K562 (cell line): ENCODE measurements around the gene EXOC5. TPM values are rescaled to one million over a fixed set of nuclear protein-coding genes. Genes with fewer than 3 reads are reported as not detected.
"Not testable (repeated sequence)": the region's sequence is repeated elsewhere in the genome, so short reads cannot be mapped to it uniquely, and the experiment has no call there.

Experiments used
- ATAC-seq: fragments of 200-7000 bp; cut with Tn5 transposase; 3 replicates; pipeline ENCODE4 v1.9.1; 2020; ENCODE audit warnings: moderate library complexity
- BruUV-seq: library from RNA; stranded (reverse); fragments of 400-500 nt; replicated peaks from 2 replicates; lab custom pipeline; 2021; lab: Mats Ljungman, UMichigan
- CTCF ChIA-PET: fragments of 300-600 bp; formaldehyde crosslinking; extraction: SDS; loops from one replicate; lab custom pipeline; 2021; ENCODE audit warnings: low intra/inter-chr PET ratio; lab: Yijun Ruan, JAX
- POLR2A ChIA-PET: fragments of 300-600, 350-650 bp; sonication (Branson Sonifier 250); formaldehyde crosslinking; extraction: SDS; loops from one replicate; lab custom pipeline; 2021; ENCODE audit warnings: antibody characterized with exemption, inconsistent platforms; lab: Yijun Ruan, JAX
- DNase-seq, 4 experiments: peaks; one replicate each; pipeline versions ENCODE4 v3.0.0 to v3.0.0-alpha.2; 2011 to 2018; ENCODE audit warnings: low spot score in 3 of 4, mixed read lengths in 3 of 4; ENCODE audit errors: extremely low read depth in 1 of 4
- FAIRE-seq: peaks from 2 replicates; lab custom pipeline; 2011; peaks lifted over from hg19 to GRCh38; lab: Jason Lieb, UNC
- H2AFZ ChIP-seq: 2 replicates; pipeline ENCODE4 v1.6.0; 2011; ENCODE audit warnings: low read depth, low read length, control low read depth, inconsistent platforms
- H3K27ac ChIP-seq: fragments of 200-600 bp; 3 replicates; pipeline ENCODE4 v1.8.0; 2011; ENCODE audit warnings: low read depth, mild to moderate bottlenecking, control low read depth, inconsistent platforms, low read length, moderate library complexity, mixed read lengths; ENCODE audit errors: extremely low read depth
- H3K27me3 ChIP-seq, 2 experiments: fragments of 300-600 bp in 1 of 2; 2 replicates in 1 of 2; 3 replicates in 1 of 2; pipeline versions ENCODE4 v1.6.0 to v1.8.0; 2011; ENCODE audit warnings: inconsistent platforms in 2 of 2, low read length in 2 of 2, mild to moderate bottlenecking in 1 of 2, mixed read lengths in 1 of 2, moderate library complexity in 1 of 2; ENCODE audit not compliant: control insufficient read depth in 2 of 2, insufficient read depth in 2 of 2
- H3K36me3 ChIP-seq: fragments of 300-600 bp; 3 replicates; pipeline ENCODE4 v1.8.0; 2011; ENCODE audit warnings: mild to moderate bottlenecking, low read length, inconsistent platforms; ENCODE audit not compliant: control insufficient read depth, insufficient read depth
- H3K4me1 ChIP-seq, 2 experiments: fragments of 200-600 bp in 1 of 2; replicated peaks in 1 of 2; 2 replicates in 1 of 2; 3 replicates in 1 of 2; pipeline versions ENCODE4 v1.5.1 to v1.8.0; 2011; ENCODE audit warnings: inconsistent platforms in 2 of 2, low read length in 2 of 2, mild to moderate bottlenecking in 1 of 2, mixed read lengths in 1 of 2, moderate library complexity in 1 of 2; ENCODE audit not compliant: control insufficient read depth in 2 of 2, insufficient read depth in 2 of 2
- H3K4me2 ChIP-seq: 2 replicates; pipeline ENCODE4 v1.6.1; 2011; ENCODE audit warnings: low read length, control low read depth, inconsistent platforms, mixed read lengths; ENCODE audit not compliant: insufficient read depth
- H3K4me3 ChIP-seq: fragments of 200-600 bp; sonication (generic), shearing (Covaris generic); 2 replicates; pipeline ENCODE4 v1.5.1; 2016; ENCODE audit warnings: control low read depth, inconsistent platforms
- H3K79me2 ChIP-seq: fragments of 200-600 bp; 3 replicates; pipeline ENCODE4 v1.8.0; 2011; ENCODE audit warnings: low read length, inconsistent platforms; ENCODE audit not compliant: control insufficient read depth, insufficient read depth
- H3K9ac ChIP-seq, 2 experiments: 2 replicates each; pipeline versions ENCODE4 v1.6.0 to v1.6.1; 2011; ENCODE audit warnings: low read depth in 2 of 2, low read length in 2 of 2, control low read depth in 1 of 2, inconsistent platforms in 1 of 2, mild to moderate bottlenecking in 1 of 2, mixed read lengths in 1 of 2; ENCODE audit not compliant: insufficient read depth in 1 of 2
- H3K9me1 ChIP-seq: one replicate; pipeline ENCODE4 v1.6.0; 2011; ENCODE audit warnings: inconsistent platforms, mild to moderate bottlenecking, low read length, moderate library complexity; ENCODE audit not compliant: control insufficient read depth, insufficient read depth
- H3K9me3 ChIP-seq: replicated peaks from 2 replicates; pipeline ENCODE4 v1.5.1; 2011; ENCODE audit warnings: low read depth, low read length, inconsistent platforms; ENCODE audit not compliant: control insufficient read depth, insufficient read depth
- H4K20me1 ChIP-seq: replicated peaks from 2 replicates; pipeline ENCODE4 v1.6.1; 2011; ENCODE audit warnings: low read length, inconsistent platforms, mixed read lengths; ENCODE audit not compliant: control insufficient read depth, insufficient read depth
- FOXP1 ChIP-seq: sonication (generic); formaldehyde crosslinking; IDR thresholded peaks from 2 replicates; pipeline ENCODE4 v1.8.0; 2022; ENCODE audit warnings: mild to moderate bottlenecking, missing genetic modification reagents
- GABPB2 ChIP-seq: fragments of 250-450 bp; sonication (Bioruptor Pico); conservative IDR thresholded peaks from 2 replicates; pipeline ENCODE4 v1.5.1; 2021; ENCODE audit warnings: mild to moderate bottlenecking
- GTF2B ChIP-seq: IDR thresholded peaks from 2 replicates; pipeline ENCODE4 v1.6.1; 2011; ENCODE audit not compliant: insufficient read length; ENCODE audit errors: extremely low read depth
- HLTF ChIP-seq: fragments of 450-650 bp; IDR thresholded peaks from 2 replicates; pipeline ENCODE4 v1.6.1; 2016
- ZFP30 ChIP-seq: fragments of 250-450 bp; sonication (Bioruptor Pico); IDR thresholded peaks from 2 replicates; pipeline ENCODE4 v1.8.0; 2022; ENCODE audit warnings: moderate library complexity, mild to moderate bottlenecking, inconsistent platforms, borderline replicate concordance
- ZNF140 ChIP-seq: fragments of 250-450 bp; sonication (Bioruptor Pico); IDR thresholded peaks from 2 replicates; pipeline ENCODE4 v1.8.0; 2021; ENCODE audit warnings: moderate library complexity, mild to moderate bottlenecking, inconsistent platforms
- ZNF146 ChIP-seq: IDR thresholded peaks from one replicate; pipeline ENCODE4 v1.6.1; 2018; ENCODE audit warnings: missing compliant biosample characterization; ENCODE audit not compliant: unreplicated experiment
- ZNF699 ChIP-seq: fragments of 250-450 bp; sonication (Bioruptor Pico); IDR thresholded peaks from 2 replicates; pipeline ENCODE4 v1.8.0; 2021; ENCODE audit warnings: mild to moderate bottlenecking, moderate library complexity; ENCODE audit not compliant: insufficient replicate concordance
- WGBS: fragments of 100-300 bp; shearing (Covaris generic); methylation state at CpG from one replicate; pipeline ENCODE4 v1.1.6; 2016; ENCODE audit warnings: low coverage, mixed read lengths; ENCODE audit not compliant: insufficient coverage; ENCODE audit errors: missing lambda C conversion rate; 5-methylcytosine and 5-hydroxymethylcytosine counted together
- in situ Hi-C: fragments of 300-500 bp; cut with MboI; formaldehyde crosslinking; loops from 4 replicates; pipeline ENCODE4 v1.15.0; 2018; ENCODE audit warnings: inconsistent platforms, mixed read lengths
- intact Hi-C: fragments of 100-400 bp; cut with micrococcal nuclease; formaldehyde crosslinking; loops from 2 replicates; pipeline ENCODE4 v1.14.2; 2022
- polyA plus RNA-seq, 8 experiments: library from polyadenylated mRNA; depleted of rRNA in 4 of 8; stranded (reverse) in 5 of 8; unstranded in 3 of 8; fragments of >200 nt; fragmentation: Nextera tagmentation in 2 of 8; fragmentation: Illumina TruSeq in 1 of 8; extraction: Ambion mirVana in 2 of 8; extraction: Trizol in 1 of 8; gene quantifications; 2 replicates each; pipeline versions ENCODE4 v1.2.1 to v1.2.3, GENCODE V29; 2011 to 2014; ENCODE audit warnings: inconsistent platforms in 1 of 8, missing spikeins in 1 of 8
- total RNA-seq, 7 experiments: library from RNA; depleted of rRNA in 6 of 7; stranded (reverse); fragments of >200 nt in 6 of 7; fragmentation: Illumina TruSeq in 2 of 7; extraction: Trizol in 2 of 7; gene quantifications; 2 replicates each; pipeline versions ENCODE4 v1.2.1 to v1.2.3, GENCODE V29; 2011 to 2021; ENCODE audit warnings: low replicate concordance in 1 of 7
- TF ChIP-seq, protein P1 (sequence below): sonication (generic); formaldehyde crosslinking; IDR thresholded peaks from 2 replicates; pipeline ENCODE4 v1.8.0; 2022; ENCODE audit warnings: mild to moderate bottlenecking, missing genetic modification reagents, borderline replicate concordance

The EXOC5 gene
- total and polyA plus RNA-seq, 9 of the 15 experiments (the other 6 are each of a cell fraction or from before 2014, with no cell fraction given): 5.7 to 50.3 (median 32.0) TPM

DNA sequence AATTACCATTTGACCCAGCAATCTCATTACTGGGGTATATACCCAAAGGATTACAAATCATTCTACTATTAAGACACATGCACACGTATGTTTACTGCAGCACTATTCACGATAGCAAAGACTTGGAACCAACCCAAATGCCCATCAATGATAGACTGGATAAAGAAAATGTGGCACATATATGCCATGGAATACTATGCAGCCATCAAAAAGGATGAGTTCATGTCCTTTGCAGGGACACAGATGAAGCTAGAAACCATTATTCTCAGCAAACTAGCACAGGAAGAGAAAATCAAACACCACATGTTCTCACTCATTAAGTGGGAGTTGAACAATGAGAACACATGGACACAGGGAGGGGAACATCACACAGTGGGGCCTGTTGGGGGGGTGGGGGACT, 40.4 kb downstream of the EXOC5 start:
- H3K9ac ChIP-seq, H3K9me1 ChIP-seq, intact Hi-C loops, H3K27ac ChIP-seq, BruUV-seq, in situ Hi-C loops, H3K4me2 ChIP-seq, H3K9me3 ChIP-seq, H2AFZ ChIP-seq, CTCF ChIA-PET, FAIRE-seq, H3K4me3 ChIP-seq, H3K79me2 ChIP-seq, H3K4me1 ChIP-seq, DNase-seq, ATAC-seq, POLR2A ChIA-PET, H3K27me3 ChIP-seq, H4K20me1 ChIP-seq: not testable (repeated sequence)
- peaks cover 44% of the 10 kb centered on the region; the same call in 2 of the 3 replicates for H3K36me3 ChIP-seq
- WGBS: 100% methylated on average over 1 of the region's 2 CpGs
- peak; percentile 86 for TF ChIP-seq ZNF146 (CRISPR knock-in tag)

GRCh38 chr14:57227083-57227482, 41.6 kb downstream of the EXOC5 start:
- TF ChIP-seq, protein P1, sequence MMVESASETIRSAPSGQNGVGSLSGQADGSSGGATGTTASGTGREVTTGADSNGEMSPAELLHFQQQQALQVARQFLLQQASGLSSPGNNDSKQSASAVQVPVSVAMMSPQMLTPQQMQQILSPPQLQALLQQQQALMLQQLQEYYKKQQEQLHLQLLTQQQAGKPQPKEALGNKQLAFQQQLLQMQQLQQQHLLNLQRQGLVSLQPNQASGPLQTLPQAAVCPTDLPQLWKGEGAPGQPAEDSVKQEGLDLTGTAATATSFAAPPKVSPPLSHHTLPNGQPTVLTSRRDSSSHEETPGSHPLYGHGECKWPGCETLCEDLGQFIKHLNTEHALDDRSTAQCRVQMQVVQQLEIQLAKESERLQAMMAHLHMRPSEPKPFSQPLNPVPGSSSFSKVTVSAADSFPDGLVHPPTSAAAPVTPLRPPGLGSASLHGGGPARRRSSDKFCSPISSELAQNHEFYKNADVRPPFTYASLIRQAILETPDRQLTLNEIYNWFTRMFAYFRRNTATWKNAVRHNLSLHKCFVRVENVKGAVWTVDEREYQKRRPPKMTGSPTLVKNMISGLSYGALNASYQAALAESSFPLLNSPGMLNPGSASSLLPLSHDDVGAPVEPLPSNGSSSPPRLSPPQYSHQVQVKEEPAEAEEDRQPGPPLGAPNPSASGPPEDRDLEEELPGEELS: no peak
- no peak for TF ChIP-seq ZNF699 (CRISPR knock-in tag)
- TF ChIP-seq ZNF140: no peak
- no peak for TF ChIP-seq ZFP30
- no peak for TF ChIP-seq GABPB2 (CRISPR knock-in tag)
- no peak for TF ChIP-seq HLTF
- no peak for TF ChIP-seq FOXP1 (CRISPR knock-in tag)
- no peak for TF ChIP-seq GTF2B
- Histone ChIP-seq H3K27ac (no peak overlapping the region), H3K9me3 (no peaks in the 10 kb centered on the region), H4K20me1 (no peaks in the 10 kb centered on the region), H3K4me2 (no peak overlapping the region), H2AFZ (no peak overlapping the region), H3K9ac (no peak overlapping the region), H3K9me1 (no peaks in the 10 kb centered on the region), H3K4me3 (no peak overlapping the region), H3K27me3 (no peaks in the 10 kb centered on the region), H3K36me3 (peaks cover 39% of the 10 kb centered on the region; the same call in 2 of the 3 replicates), H3K4me1 (no peaks in the 10 kb centered on the region), H3K79me2 (no peaks in the 10 kb centered on the region)
- no TSS peak for BruUV-seq
- ATAC-seq (no peak), FAIRE-seq (no peak), DNase-seq (no peak)
- ChIA-PET POLR2A (no interaction called here), CTCF (no interaction called here)
- in situ Hi-C loops: no loop called here
- WGBS: 88% methylated on average over 2 of the region's 2 CpGs
- intact Hi-C loops: no loop called here
